Measurements from ENCODE around the gene ZNF234.
"Not testable (repeated sequence)": the region's sequence is repeated elsewhere in the genome, so short reads cannot be mapped to it uniquely, and the experiment has no call there.

The ZNF234 gene

GRCh38 chr19:44180968-44181367 is 39.6 kb downstream of the ZNF234 start:
- no peak for DNase-seq (ENCODE audit: low read depth in 2 of 2)

DNA sequence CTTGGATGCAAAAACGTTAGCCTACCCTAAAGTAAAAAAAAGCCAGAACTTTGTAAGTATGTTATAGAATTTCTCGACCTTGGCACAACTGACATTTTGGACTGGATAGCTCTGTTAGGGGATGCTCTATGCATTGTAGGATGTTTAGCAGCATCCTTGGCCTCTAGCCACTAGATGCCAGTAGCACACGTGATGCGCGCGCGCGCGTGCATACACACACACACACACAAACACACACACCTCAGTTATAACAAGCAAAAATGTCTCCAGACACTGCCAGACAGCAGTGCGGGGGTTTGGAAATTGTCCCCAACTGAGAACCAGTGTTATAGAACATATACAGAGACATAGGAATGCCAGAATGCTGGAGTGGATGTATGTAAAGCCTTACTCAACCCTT is 40.8 kb downstream of the ZNF234 start:
- no peak for DNase-seq (ENCODE audit: low read depth in 2 of 2)

- no peak for DNase-seq (ENCODE audit: low read depth in 2 of 2)
Observed at GRCh38 chr19:44190020-44190419, 48.7 kb downstream of the ZNF234 start.

- no peak for DNase-seq (ENCODE audit: low read depth in 2 of 2)
Observed at GRCh38 chr19:44192127-44192526, 50.8 kb downstream of the ZNF234 start.

GRCh38 chr19:44196772-44197171 is 55.4 kb downstream of the ZNF234 start:
- DNase-seq (ENCODE audit: low read depth in 2 of 2), result no peak

DNA sequence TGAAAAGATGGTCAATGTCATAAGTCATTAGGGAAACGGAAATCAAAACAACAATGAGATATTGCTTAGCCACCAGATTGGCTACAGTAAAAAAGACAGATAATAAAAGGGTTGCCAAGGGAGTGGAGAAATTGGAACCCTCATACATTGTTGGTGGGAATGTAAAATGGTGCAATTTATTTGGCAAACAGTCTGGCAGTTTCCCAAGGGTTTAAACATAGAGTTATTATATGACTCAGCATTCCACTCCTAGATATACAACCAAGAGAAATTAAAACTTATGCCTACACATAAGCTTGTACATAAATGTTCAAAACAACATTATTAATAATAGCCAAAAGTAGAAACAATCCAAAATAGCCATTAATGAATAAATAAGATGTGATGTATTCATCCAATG is 61.1 kb downstream of the ZNF234 start:
- DNase-seq (ENCODE audit: low read depth in 2 of 2), result no peak

DNA sequence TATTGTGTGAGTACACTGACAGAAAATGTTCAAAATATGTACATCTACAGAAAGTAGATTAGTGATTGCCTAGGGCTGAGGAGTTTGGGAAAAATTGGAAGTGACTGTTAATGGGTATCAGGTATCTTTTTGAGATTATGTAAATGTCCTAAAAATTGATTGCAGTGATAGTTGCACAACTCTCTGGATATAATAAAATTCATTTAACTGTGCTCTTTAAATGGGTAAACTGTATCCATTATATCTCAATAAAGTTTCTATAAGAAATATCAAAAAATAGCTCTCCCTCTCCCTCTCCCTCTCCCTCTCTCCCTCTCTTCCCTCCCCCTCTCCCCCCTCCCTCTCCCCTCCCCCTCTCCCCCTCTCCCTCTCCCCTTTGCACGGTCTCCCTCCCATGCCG is 61.6 kb downstream of the ZNF234 start:
- no peak for DNase-seq (ENCODE audit: low read depth in 2 of 2)

GRCh38 chr19:44203877-44204276 is 62.5 kb downstream of the ZNF234 start:
- DNase-seq (ENCODE audit: low read depth in 2 of 2), result not testable (repeated sequence)

- DNase-seq (ENCODE audit: low read depth in 2 of 2), result no peak
Observed at GRCh38 chr19:44204772-44205171, 63.4 kb downstream of the ZNF234 start.

GRCh38 chr19:44207126-44207803 is 65.9 kb downstream of the ZNF234 start:
- DNase-seq (ENCODE audit: low read depth in 2 of 2), result peak; percentile 61 to 67
